ENCODE results near the gene SLC2A1.

Gene SLC2A1

GRCh38 chr1:42927920-42928505, 30.7 kb downstream of the SLC2A1 start:
- no peak overlapping the region for H3K4me3 ChIP-seq (ENCODE audit: severe bottlenecking)
- H3K4me1 ChIP-seq (ENCODE audit: insufficient read depth, poor library complexity, severe bottlenecking) = peaks cover 24% of the 10 kb centered on the region
- ATAC-seq (ENCODE audit: low read depth) (no peak), DNase-seq (ENCODE audit: low spot score) (no peak)
- peaks cover 75% of the 10 kb centered on the region for H3K36me3 ChIP-seq (ENCODE audit: low read depth)
- H3K27ac ChIP-seq (ENCODE audit: poor library complexity, severe bottlenecking) = peak overlapping the region; percentile 99
- TF ChIP-seq CTCF (IDR thresholded peaks at IDR 0.05; ENCODE audit: poor library complexity, severe bottlenecking) = no peak
- H3K27me3 ChIP-seq (ENCODE audit: insufficient read depth, poor library complexity, severe bottlenecking) = no peaks in the 10 kb centered on the region
- H3K9me3 ChIP-seq (ENCODE audit: severe bottlenecking) = no peaks in the 10 kb centered on the region

- Histone ChIP-seq H3K4me1 (ENCODE audit: insufficient read depth, poor library complexity, severe bottlenecking) (peaks cover 19% of the 10 kb centered on the region), H3K4me3 (ENCODE audit: severe bottlenecking) (no peak overlapping the region), H3K27ac (ENCODE audit: poor library complexity, severe bottlenecking) (peak overlapping the region; percentile 99), H3K27me3 (ENCODE audit: insufficient read depth, poor library complexity, severe bottlenecking) (no peaks in the 10 kb centered on the region), H3K36me3 (ENCODE audit: low read depth) (peaks cover 68% of the 10 kb centered on the region), H3K9me3 (ENCODE audit: severe bottlenecking) (no peaks in the 10 kb centered on the region)
- no peak for ATAC-seq (ENCODE audit: low read depth)
- no peak for DNase-seq (ENCODE audit: low spot score)
- TF ChIP-seq CTCF (IDR thresholded peaks at IDR 0.05; ENCODE audit: poor library complexity, severe bottlenecking) = no peak
These were observed 31.3 kb downstream of the SLC2A1 start for GRCh38 chr1:42927274-42927841.

DNA sequence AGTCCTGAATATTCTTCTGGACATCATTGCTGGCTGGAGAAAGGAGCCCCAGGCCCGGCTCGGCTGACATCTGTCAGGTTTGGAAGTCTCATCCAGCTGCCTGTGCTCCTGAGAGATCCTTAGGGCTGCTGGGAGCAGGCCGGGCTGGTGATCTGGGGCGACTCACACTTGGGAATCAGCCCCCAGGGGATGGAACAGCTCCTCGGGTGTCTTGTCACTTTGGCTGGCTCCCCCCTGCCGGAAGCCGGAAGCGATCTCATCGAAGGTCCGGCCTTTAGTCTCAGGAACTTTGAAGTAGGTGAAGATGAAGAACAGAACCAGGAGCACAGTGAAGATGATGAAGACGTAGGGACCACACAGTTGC, 31.8 kb downstream of the SLC2A1 start:
- DNase-seq (ENCODE audit: low spot score) (no peak), ATAC-seq (ENCODE audit: low read depth) (no peak)
- H3K36me3 ChIP-seq (ENCODE audit: low read depth) = peaks cover 67% of the 10 kb centered on the region
- no peaks in the 10 kb centered on the region for H3K9me3 ChIP-seq (ENCODE audit: severe bottlenecking)
- no peak for TF ChIP-seq CTCF (IDR thresholded peaks at IDR 0.05; ENCODE audit: poor library complexity, severe bottlenecking)
- no peaks in the 10 kb centered on the region for H3K27me3 ChIP-seq (ENCODE audit: insufficient read depth, poor library complexity, severe bottlenecking)
- H3K4me1 ChIP-seq (ENCODE audit: insufficient read depth, poor library complexity, severe bottlenecking) = peaks cover 14% of the 10 kb centered on the region
- peak overlapping the region; percentile 99 for H3K27ac ChIP-seq (ENCODE audit: poor library complexity, severe bottlenecking)
- no peak overlapping the region for H3K4me3 ChIP-seq (ENCODE audit: severe bottlenecking)

DNA sequence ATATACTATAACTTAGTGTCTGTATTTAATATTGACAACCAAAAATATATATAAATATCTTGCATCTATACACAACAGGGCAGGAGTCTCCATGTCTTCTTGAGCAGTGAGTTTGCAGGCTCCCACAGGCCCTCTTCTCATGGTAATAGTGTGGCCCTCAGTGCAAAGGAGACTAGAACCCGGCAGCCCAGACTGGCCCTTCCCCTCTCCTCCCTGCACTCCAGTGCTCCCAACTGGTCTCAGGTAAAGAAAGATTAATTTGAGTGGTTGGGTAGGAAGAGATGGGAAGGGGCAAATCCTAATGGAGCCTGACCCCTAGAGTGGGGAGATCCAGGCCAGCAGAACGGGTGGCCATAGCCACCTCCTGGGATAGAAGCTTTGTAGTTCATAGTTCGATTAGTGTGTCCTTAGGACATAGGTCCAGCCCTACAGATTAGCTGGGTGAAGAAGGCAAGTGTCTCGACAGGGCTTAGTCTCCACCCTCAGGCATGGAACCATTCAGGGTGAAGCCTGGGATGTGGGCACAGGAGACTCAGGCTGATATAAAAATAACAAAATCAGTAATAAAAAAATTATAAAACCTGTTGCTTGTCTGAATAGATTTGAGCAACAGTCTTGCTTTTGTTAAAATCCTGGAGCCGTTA, 32.3 kb downstream of the SLC2A1 start:
- TF ChIP-seq CTCF (IDR thresholded peaks at IDR 0.05; ENCODE audit: poor library complexity, severe bottlenecking) = no peak
- ATAC-seq (ENCODE audit: low read depth) = no peak
- no peaks in the 10 kb centered on the region for H3K27me3 ChIP-seq (ENCODE audit: insufficient read depth, poor library complexity, severe bottlenecking)
- H3K4me3 ChIP-seq (ENCODE audit: severe bottlenecking) = no peak overlapping the region
- peaks cover 13% of the 10 kb centered on the region for H3K4me1 ChIP-seq (ENCODE audit: insufficient read depth, poor library complexity, severe bottlenecking)
- no peaks in the 10 kb centered on the region for H3K9me3 ChIP-seq (ENCODE audit: severe bottlenecking)
- DNase-seq (ENCODE audit: low spot score) = no peak
- H3K27ac ChIP-seq (ENCODE audit: poor library complexity, severe bottlenecking) = peak overlapping the region; percentile 99
- peaks cover 63% of the 10 kb centered on the region for H3K36me3 ChIP-seq (ENCODE audit: low read depth)

Measured in RWPE2 (cell line).